SK-N-MC (cell line): ENCODE measurements around the gene ADTRP.

Source experiments
- DNase-seq: peaks from one replicate; pipeline ENCODE4 v3.0.0-alpha.2; 2011; ENCODE audit warnings: low read depth, low spot score
- H3K27ac ChIP-seq: fragments of 200-600 bp; sonication (generic); 2 replicates; pipeline ENCODE4 v1.5.1; 2016; ENCODE audit warnings: mixed run types
- H3K36me3 ChIP-seq: fragments of 200-600 bp; sonication (generic); 2 replicates; pipeline ENCODE4 v1.6.1; 2017; ENCODE audit warnings: antibody characterized with exemption, low read length, mixed read lengths; ENCODE audit not compliant: insufficient read depth
- H3K4me3 ChIP-seq: fragments of 200-600 bp; sonication (generic); 2 replicates; pipeline ENCODE4 v1.5.1; 2016
- H3K9ac ChIP-seq: fragments of 200-600 bp; sonication (generic); 2 replicates; pipeline ENCODE4 v1.8.0; 2017; ENCODE audit warnings: mixed run types, mixed read lengths; ENCODE audit not compliant: insufficient read length
- H3K9me3 ChIP-seq: fragments of 200-600 bp; sonication (generic); 2 replicates; pipeline ENCODE4 v1.6.1; 2017; ENCODE audit warnings: low read depth, mild to moderate bottlenecking, antibody characterized with exemption, low read length, moderate library complexity, mixed read lengths
- EZH2 ChIP-seq: fragments of 200-600 bp; sonication (generic); IDR thresholded peaks from one replicate; pipeline ENCODE4 v1.6.1; 2017; ENCODE audit warnings: antibody characterized with exemption
- FOXP2 ChIP-seq: optimal IDR thresholded peaks from 2 replicates; pipeline ENCODE3; 2011; ENCODE audit warnings: mild to moderate bottlenecking, moderate library complexity; ENCODE audit not compliant: insufficient read depth; ENCODE audit errors: extremely low read length, control extremely low read depth
- POLR2AphosphoS5 ChIP-seq: IDR thresholded peaks from 2 replicates; pipeline ENCODE4 v1.6.1; 2012; ENCODE audit warnings: mild to moderate bottlenecking, low read depth, low read length, borderline replicate concordance

The ADTRP gene

DNA sequence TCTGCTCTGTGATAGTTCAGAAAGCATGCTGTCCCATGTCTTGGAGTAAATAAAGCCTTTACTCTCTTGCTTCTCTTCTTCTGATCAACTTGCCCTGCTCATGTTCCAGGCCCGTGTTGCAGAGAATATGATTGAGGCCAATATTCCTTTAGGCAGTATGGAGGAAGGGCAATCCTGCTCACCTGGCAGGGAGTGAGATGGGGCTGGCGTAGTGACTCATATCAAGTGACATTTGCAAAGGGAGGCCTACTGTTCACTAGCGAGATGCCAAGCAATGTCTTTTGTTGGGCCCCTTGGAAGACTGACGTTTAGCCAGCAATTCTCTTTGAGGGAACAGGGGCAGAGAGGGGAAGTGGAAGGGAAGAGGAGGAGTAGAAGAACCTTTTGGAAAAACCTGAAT is 19.7 kb downstream of the ADTRP start:
- TF ChIP-seq EZH2 (no peak), POLR2AphosphoS5 (no peak), FOXP2 (no peak)
- DNase-seq: no peak
- Histone ChIP-seq H3K9ac (no peak overlapping the region), H3K36me3 (no peaks in the 10 kb centered on the region), H3K9me3 (no peaks in the 10 kb centered on the region), H3K27ac (no peak overlapping the region), H3K4me3 (no peak overlapping the region)

DNA sequence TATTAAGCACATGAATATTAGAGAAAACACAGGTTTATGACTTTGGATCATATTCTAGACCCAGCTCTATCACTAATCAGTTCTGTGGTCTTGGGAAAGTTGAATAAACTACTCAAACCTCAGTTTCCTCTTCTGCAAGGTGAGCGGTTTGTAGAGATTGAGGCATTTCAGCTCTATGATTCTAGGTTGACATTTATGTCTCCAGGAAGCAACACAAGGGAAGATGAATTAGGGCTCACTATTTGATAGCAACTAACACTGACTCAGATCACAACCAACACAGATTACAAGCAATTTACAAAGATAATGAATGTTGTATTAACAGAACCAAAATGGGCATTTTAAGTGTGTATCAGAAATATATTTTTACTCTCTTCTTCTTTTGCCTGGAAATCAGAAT is 21.9 kb downstream of the ADTRP start:
- no peak for DNase-seq
- H3K27ac ChIP-seq: no peak overlapping the region
- H3K9ac ChIP-seq: no peak overlapping the region
- TF ChIP-seq POLR2AphosphoS5 (no peak), EZH2 (no peak), FOXP2 (no peak)
- no peaks in the 10 kb centered on the region for H3K9me3 ChIP-seq
- no peak overlapping the region for H3K4me3 ChIP-seq
- H3K36me3 ChIP-seq: no peaks in the 10 kb centered on the region

DNA sequence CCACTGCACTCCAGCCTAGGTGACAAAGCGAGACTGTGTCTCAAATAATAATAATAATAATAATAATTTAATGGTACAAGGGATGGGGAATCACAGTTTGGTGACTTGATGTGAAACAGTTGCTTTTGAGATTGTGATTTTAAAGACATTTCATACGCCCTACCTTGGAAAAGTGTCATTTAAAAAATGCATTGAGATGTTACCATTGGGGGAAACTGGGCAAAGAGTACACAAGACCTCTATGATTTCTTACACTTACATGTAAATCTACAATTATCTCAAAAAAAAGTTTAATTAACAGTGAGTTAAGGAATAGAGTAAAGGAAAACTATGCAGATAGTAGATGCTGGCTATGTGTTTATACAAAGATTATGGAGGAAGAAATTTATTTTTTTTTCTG is 22.3 kb downstream of the ADTRP start:
- Histone ChIP-seq H3K27ac (no peak overlapping the region), H3K9me3 (no peaks in the 10 kb centered on the region), H3K9ac (no peak overlapping the region), H3K36me3 (no peaks in the 10 kb centered on the region), H3K4me3 (no peak overlapping the region)
- TF ChIP-seq POLR2AphosphoS5: no peak
- TF ChIP-seq FOXP2: no peak
- TF ChIP-seq EZH2: no peak
- DNase-seq: no peak

DNA sequence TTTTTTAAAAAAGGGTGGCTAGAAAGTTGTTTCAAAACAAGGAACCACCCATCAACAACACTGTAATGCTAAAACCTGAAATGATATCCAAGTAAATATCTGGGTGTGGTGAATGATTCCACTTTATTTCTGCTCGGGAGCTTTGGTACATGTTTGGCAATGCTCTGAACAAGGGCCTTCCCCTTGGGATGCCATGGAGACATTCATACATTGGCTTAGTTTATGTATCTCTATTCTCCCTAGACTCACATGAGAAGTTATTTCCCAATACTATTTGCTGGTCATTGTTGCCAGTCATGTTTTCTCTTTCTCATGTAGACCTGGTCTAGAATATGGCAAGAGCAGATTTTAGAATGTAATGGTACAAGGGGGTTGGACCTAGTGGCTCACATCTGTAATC is 22.9 kb downstream of the ADTRP start:
- no peak for DNase-seq

GRCh38 chr6:11754625-11755271 is 23.9 kb downstream of the ADTRP start:
- H3K27ac ChIP-seq: no peak overlapping the region

More for the DNA sequence above, 22.9 kb downstream of the ADTRP start:
- Histone ChIP-seq H3K36me3 (no peaks in the 10 kb centered on the region), H3K9ac (no peak overlapping the region), H3K27ac (no peak overlapping the region), H3K9me3 (no peaks in the 10 kb centered on the region), H3K4me3 (no peak overlapping the region)
- TF ChIP-seq EZH2: no peak
- no peak for TF ChIP-seq FOXP2
- TF ChIP-seq POLR2AphosphoS5: no peak

DNA sequence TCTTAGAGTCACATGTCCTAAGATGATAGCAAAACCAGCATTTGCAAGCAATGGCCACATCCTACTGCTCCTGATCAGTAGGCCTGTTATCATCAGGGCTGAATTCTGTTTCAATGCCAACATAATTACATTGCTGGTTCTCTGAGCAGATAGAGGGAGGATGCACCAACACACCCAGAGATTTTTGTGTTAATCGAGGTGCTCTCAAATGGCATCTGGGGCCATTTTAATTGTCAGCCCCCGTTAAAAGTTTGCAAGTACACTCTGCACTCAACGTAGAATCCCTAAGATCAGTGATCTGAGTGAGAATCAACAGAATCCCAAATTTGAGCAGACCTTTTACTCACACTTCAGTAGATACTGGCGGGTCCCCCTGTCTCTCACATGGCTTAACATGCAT is 24.8 kb downstream of the ADTRP start:
- no peak overlapping the region for H3K4me3 ChIP-seq
- no peak for DNase-seq
- H3K27ac ChIP-seq: no peak overlapping the region
- H3K9me3 ChIP-seq: no peaks in the 10 kb centered on the region
- no peaks in the 10 kb centered on the region for H3K36me3 ChIP-seq
- no peak for TF ChIP-seq POLR2AphosphoS5
- TF ChIP-seq FOXP2: no peak
- no peak for TF ChIP-seq EZH2
- no peak overlapping the region for H3K9ac ChIP-seq

More at GRCh38 chr6:11754625-11755271, 23.9 kb downstream of the ADTRP start:
- Histone ChIP-seq H3K4me3 (no peak overlapping the region), H3K9ac (no peak overlapping the region), H3K9me3 (no peaks in the 10 kb centered on the region), H3K36me3 (no peaks in the 10 kb centered on the region)
- no peak for TF ChIP-seq FOXP2
- TF ChIP-seq EZH2: no peak
- no peak for TF ChIP-seq POLR2AphosphoS5
- DNase-seq: no peak

DNA sequence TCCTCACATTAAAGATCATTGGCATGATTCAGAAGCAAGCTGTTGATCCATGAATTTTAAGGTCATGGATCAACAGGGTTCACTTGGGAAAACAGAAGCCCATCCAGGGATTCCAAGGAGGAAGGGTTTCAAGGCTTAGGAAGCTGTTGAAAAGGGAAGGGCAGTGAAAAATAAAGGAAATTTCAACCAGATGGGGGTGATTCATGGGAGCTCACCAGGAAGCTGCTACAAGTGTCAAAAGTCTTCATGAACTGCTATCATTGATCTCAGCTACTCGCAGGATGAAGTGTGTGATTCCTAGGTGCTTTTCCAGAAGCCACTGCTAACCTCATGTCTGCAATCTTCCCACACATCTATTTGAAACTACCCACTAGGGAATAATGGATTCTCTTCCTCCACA is 26.2 kb downstream of the ADTRP start:
- Histone ChIP-seq H3K9me3 (no peaks in the 10 kb centered on the region), H3K9ac (no peak overlapping the region), H3K4me3 (no peak overlapping the region), H3K27ac (no peak overlapping the region), H3K36me3 (no peaks in the 10 kb centered on the region)
- TF ChIP-seq FOXP2: no peak
- TF ChIP-seq EZH2: no peak
- no peak for DNase-seq

GRCh38 chr6:11750682-11751081 is 27.9 kb downstream of the ADTRP start:
- Histone ChIP-seq H3K4me3 (no peak overlapping the region), H3K27ac (no peak overlapping the region), H3K9ac (no peak overlapping the region), H3K36me3 (no peaks in the 10 kb centered on the region), H3K9me3 (no peaks in the 10 kb centered on the region)
- no peak for DNase-seq
- TF ChIP-seq FOXP2 (no peak), POLR2AphosphoS5 (no peak), EZH2 (no peak)

GRCh38 chr6:11748591-11749210 is 29.9 kb downstream of the ADTRP start:
- DNase-seq: no peak
- no peaks in the 10 kb centered on the region for H3K36me3 ChIP-seq
- H3K4me3 ChIP-seq: no peak overlapping the region
- H3K9ac ChIP-seq: no peak overlapping the region
- no peak overlapping the region for H3K27ac ChIP-seq
- TF ChIP-seq EZH2: no peak
- TF ChIP-seq POLR2AphosphoS5: no peak
- no peaks in the 10 kb centered on the region for H3K9me3 ChIP-seq
